Activated B cell treated with CpG ODN at 0.5 μM for 24 hours (primary cell): ENCODE data around the gene SLC17A8. TPM values are rescaled to one million over a fixed set of nuclear protein-coding genes. Genes with fewer than 3 reads are reported as not detected.

Experiments used
- ATAC-seq: fragments of 200-7000 bp; cut with Tn5 transposase; one replicate; pipeline ENCODE4 v1.10.0; 2021; ENCODE audit warnings: low read depth, mild to moderate bottlenecking, moderate library complexity
- CTCF ChIA-PET: fragments of 350-600 bp; sonication (Branson Sonifier 250); formaldehyde crosslinking; loops from one replicate; lab custom pipeline; 2021; ENCODE audit warnings: antibody characterized with exemption; lab: Charles Lee
- POLR2A ChIA-PET: fragments of 350-600 bp; sonication (Branson Sonifier 250); formaldehyde crosslinking; loops from one replicate; lab custom pipeline; 2021; ENCODE audit warnings: antibody characterized with exemption; lab: Charles Lee
- DNase-seq: peaks from one replicate; pipeline ENCODE4 v3.0.0; 2022
- H3K27ac Mint-ChIP-seq: one replicate; pipeline ENCODE4 v1.8.0; 2020; ENCODE audit warnings: mixed read lengths
- H3K27me3 Mint-ChIP-seq: one replicate; pipeline ENCODE4 v1.8.0; 2021; ENCODE audit warnings: mixed read lengths
- H3K36me3 Mint-ChIP-seq: one replicate; pipeline ENCODE4 v1.8.0; 2021; ENCODE audit warnings: low read depth, mixed read lengths
- H3K4me1 Mint-ChIP-seq: one replicate; pipeline ENCODE4 v1.8.0; 2021; ENCODE audit warnings: mixed read lengths
- H3K4me3 Mint-ChIP-seq: one replicate; pipeline ENCODE4 v1.8.0; 2020; ENCODE audit warnings: mild to moderate bottlenecking, mixed read lengths
- H3K9me3 Mint-ChIP-seq: one replicate; pipeline ENCODE4 v1.8.0; 2020; ENCODE audit warnings: mixed read lengths
- intact Hi-C: fragments of 100-400 bp; cut with micrococcal nuclease; formaldehyde crosslinking; loops from one replicate; pipeline ENCODE4 v1.15.1; 2024
- total RNA-seq: library from RNA; stranded (reverse); gene quantifications from 2 replicates; pipeline ENCODE4 v1.2.3, GENCODE V29; 2022
- TF ChIP-seq, protein P1 (sequence below): fragments of 200-600 bp; IDR thresholded peaks from one replicate; pipeline ENCODE4 v1.8.0; 2022; ENCODE audit warnings: antibody characterized with exemption, mild to moderate bottlenecking

SLC17A8 gene
- total RNA-seq, 1 donor from 2014 or later, result not detected

DNA sequence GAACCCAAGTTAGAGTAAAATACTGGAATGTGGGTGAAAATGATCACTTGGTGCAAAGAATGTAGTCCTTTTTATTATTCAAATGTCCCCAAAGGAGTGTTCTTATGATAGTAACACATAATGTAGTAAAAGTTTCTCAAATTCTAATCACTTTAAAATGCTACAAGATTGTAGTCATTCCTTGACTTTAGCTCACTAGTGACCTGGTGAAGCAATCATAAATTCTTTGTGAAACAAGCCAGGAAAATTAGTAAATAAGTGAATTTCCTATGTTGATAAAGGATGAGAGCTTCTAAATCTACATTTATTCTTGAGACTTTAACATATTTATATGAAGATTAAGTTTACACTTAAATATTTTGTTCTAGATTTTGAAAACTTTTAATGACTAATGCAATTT lies 30.7 kb upstream of the SLC17A8 start:
- Mint-ChIP-seq H3K36me3 (peaks cover 60% of the 10 kb centered on the region), H3K9me3 (no peaks in the 10 kb centered on the region), H3K27ac (no peak overlapping the region), H3K4me3 (no peak overlapping the region), H3K4me1 (peaks cover 10% of the 10 kb centered on the region), H3K27me3 (no peaks in the 10 kb centered on the region)
- POLR2A ChIA-PET, result no interaction called here
- ATAC-seq (no peak), DNase-seq (no peak)
- TF ChIP-seq, protein P1, sequence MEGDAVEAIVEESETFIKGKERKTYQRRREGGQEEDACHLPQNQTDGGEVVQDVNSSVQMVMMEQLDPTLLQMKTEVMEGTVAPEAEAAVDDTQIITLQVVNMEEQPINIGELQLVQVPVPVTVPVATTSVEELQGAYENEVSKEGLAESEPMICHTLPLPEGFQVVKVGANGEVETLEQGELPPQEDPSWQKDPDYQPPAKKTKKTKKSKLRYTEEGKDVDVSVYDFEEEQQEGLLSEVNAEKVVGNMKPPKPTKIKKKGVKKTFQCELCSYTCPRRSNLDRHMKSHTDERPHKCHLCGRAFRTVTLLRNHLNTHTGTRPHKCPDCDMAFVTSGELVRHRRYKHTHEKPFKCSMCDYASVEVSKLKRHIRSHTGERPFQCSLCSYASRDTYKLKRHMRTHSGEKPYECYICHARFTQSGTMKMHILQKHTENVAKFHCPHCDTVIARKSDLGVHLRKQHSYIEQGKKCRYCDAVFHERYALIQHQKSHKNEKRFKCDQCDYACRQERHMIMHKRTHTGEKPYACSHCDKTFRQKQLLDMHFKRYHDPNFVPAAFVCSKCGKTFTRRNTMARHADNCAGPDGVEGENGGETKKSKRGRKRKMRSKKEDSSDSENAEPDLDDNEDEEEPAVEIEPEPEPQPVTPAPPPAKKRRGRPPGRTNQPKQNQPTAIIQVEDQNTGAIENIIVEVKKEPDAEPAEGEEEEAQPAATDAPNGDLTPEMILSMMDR, result no peak
- CTCF ChIA-PET, result no interaction called here
- intact Hi-C loops, result no loop called here

DNA sequence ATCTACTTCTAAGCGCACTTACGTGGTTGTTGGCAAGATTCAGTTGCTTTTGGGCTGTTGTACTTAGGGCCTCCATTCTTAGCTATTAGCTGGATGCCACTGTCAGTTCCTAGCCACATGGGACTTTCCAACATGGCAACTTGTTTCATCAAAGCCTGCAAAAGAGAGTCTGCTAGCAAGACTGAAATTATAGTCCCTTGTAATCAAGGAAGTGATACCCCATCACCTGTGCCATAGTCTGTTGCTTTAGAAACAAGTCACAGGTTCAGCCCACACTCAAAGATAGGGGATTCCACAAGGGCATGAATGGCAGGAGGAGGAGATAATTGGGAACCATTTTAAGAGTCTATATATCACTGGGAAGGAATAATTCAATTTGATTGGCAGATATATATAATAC lies 27.1 kb upstream of the SLC17A8 start:
- peak overlapping the region; percentile 27 for H3K27ac Mint-ChIP-seq
- H3K4me1 Mint-ChIP-seq, result peaks cover 10% of the 10 kb centered on the region
- ChIA-PET CTCF (no interaction called here), POLR2A (no interaction called here)
- no peaks in the 10 kb centered on the region for H3K27me3 Mint-ChIP-seq
- no peak overlapping the region for H3K4me3 Mint-ChIP-seq
- H3K9me3 Mint-ChIP-seq, result no peaks in the 10 kb centered on the region
- intact Hi-C loops, result no loop called here
- peak; percentile 25 for ATAC-seq
- peaks cover 79% of the 10 kb centered on the region for H3K36me3 Mint-ChIP-seq
- no peak for DNase-seq
- TF ChIP-seq, protein P1, result no peak

DNA sequence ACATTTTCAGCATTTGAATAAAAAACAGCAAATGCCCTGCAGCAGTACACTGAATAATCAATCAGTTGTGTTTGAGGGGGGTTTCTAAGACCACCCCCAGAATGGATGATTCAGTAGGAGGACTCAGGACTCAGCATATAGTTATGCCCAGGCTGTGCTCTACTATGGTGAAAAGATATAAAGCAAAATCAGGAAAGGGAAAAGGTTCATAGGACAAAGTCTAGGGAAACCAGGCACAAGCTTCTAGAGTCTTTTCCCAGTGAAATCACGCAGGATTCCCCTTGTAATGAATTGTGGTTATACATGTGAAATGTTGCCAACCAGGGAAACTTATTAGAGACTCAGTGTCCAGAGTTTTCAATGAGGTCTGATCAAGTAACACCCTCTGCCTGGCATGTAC lies 25.0 kb upstream of the SLC17A8 start:
- TF ChIP-seq, protein P1, result no peak
- ChIA-PET POLR2A (no interaction called here), CTCF (no interaction called here)
- Mint-ChIP-seq H3K27me3 (no peaks in the 10 kb centered on the region), H3K4me1 (peaks cover 10% of the 10 kb centered on the region), H3K9me3 (no peaks in the 10 kb centered on the region), H3K36me3 (peaks cover 89% of the 10 kb centered on the region), H3K4me3 (no peak overlapping the region), H3K27ac (no peak overlapping the region)
- intact Hi-C loops, result no loop called here
- ATAC-seq (no peak), DNase-seq (no peak)

DNA sequence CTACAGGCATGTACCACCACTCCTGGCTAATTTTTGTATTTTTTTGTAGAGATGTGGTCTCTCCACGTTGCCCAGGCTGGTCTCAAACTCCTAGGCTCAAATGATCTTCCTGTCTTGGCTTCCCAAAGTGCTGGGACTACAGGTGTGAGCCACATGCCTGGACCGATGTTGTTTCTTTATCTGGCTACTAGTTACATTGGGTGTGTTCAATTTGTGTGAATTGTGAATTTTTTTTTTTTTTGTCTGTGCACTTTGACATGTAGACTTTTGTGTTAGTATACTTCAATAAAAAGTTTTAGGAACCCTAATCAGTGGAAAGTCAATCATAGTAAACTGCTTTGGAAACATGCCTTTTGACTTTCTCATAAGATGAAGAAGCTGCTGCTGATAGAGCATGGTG lies 24.0 kb upstream of the SLC17A8 start:
- no peaks in the 10 kb centered on the region for H3K9me3 Mint-ChIP-seq
- no peak overlapping the region for H3K27ac Mint-ChIP-seq
- DNase-seq (no peak), ATAC-seq (no peak)
- CTCF ChIA-PET, result no interaction called here
- no peak overlapping the region for H3K4me3 Mint-ChIP-seq
- H3K36me3 Mint-ChIP-seq, result peaks cover 92% of the 10 kb centered on the region
- TF ChIP-seq, protein P1, result no peak
- intact Hi-C loops, result no loop called here
- POLR2A ChIA-PET, result no interaction called here
- H3K4me1 Mint-ChIP-seq, result peaks cover 10% of the 10 kb centered on the region
- no peaks in the 10 kb centered on the region for H3K27me3 Mint-ChIP-seq

GRCh38 chr12:100337299-100337698 lies 19.6 kb upstream of the SLC17A8 start:
- H3K9me3 Mint-ChIP-seq, result no peaks in the 10 kb centered on the region
- no peak for ATAC-seq

More at GRCh38 chr12:100337299-100337698, 19.6 kb upstream of the SLC17A8 start:
- no peak overlapping the region for H3K27ac Mint-ChIP-seq
- ChIA-PET POLR2A (no interaction called here), CTCF (no interaction called here)
- intact Hi-C loops, result no loop called here
- no peaks in the 10 kb centered on the region for H3K4me1 Mint-ChIP-seq
- TF ChIP-seq, protein P1, result no peak
- no peak for DNase-seq
- no peaks in the 10 kb centered on the region for H3K27me3 Mint-ChIP-seq
- peaks cover 67% of the 10 kb centered on the region for H3K36me3 Mint-ChIP-seq
- no peak overlapping the region for H3K4me3 Mint-ChIP-seq
